DMS 273 (cell line): ENCODE measurements around the gene CCDC88A.
"Not testable (repeated sequence)": the region's sequence is repeated elsewhere in the genome, so short reads cannot be mapped to it uniquely, and the experiment has no call there.

Source experiments
- DNase-seq: peaks from one replicate; lab custom pipeline; 2025; ENCODE audit not compliant: unreplicated experiment; lab: John Stamatoyannopoulos, UW

The CCDC88A gene

DNA sequence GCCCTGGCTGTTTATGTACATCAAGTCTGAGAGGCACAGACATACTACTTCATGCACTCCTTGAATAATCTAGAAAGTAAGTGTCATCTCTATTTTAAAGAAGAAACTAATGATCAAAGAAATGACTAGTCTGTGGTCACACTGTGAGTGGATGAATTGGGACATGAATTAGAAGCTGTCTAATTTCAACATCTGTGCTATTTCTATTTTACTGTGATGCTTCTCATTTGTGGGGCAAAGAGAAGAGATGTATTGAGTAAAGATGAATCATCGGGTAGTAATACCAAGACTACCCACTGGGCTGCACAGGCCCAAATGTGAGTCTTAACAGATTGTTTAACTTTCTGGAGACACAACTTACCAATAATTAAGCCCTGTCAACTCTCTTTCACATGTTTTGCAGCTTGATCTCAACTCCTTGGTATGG lies 108.2 kb downstream of the CCDC88A start:
- peak; percentile 25 for DNase-seq

DNA sequence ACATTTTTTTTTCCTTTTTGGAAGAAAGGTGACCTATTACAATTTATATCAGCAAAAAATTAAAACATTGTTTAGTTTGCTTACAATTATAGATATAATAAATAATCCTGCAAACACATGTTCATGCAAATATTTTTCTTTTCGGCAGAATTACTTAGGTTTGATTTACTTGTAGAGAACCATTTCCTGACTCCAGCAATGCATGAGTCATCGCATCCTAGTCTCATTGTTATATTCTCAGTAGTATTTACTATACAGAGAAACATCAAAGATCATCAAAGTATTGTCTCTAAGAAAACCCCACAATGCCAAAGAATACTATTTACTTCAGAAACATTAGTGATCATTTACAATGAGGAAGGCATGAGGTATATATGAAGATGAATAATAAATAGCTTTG lies 110.2 kb downstream of the CCDC88A start:
- no peak for DNase-seq

DNA sequence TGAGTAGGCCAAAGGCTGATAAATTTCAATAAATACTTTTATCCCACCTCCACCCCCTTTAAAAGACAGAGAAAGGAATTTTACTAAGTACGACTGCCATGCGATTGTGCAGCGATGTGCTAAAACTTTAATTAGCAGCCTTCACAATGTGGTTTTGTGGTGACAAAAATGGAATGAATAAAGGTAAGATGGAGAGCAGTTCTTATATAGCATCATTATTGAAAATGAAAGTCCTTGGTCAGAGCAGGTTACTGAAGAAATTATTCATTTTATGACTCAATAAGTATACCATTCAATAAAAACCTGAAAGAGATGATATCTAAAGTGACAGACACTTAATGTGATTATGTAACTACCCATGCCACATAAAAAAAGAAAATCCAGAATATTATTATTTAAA lies 117.4 kb downstream of the CCDC88A start:
- no peak for DNase-seq

DNA sequence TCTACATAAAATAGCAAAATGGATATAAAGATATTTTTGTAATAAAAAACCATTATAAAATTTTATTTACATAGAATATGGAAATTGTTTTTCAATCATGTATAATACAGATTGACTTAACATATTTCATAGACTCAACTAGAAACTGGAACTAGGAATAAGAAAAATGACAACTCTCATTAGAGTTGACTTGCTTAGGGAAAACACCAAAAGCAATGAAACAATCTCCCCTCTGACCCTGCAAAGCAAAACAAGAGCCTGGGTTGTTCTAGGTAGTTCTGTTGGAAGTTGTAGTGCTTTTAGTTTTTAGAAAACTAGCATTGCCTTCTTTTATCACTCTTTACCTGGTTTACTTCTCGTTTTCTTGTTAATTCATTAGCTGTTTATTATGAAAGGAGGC lies 118.4 kb downstream of the CCDC88A start:
- DNase-seq, result no peak

DNA sequence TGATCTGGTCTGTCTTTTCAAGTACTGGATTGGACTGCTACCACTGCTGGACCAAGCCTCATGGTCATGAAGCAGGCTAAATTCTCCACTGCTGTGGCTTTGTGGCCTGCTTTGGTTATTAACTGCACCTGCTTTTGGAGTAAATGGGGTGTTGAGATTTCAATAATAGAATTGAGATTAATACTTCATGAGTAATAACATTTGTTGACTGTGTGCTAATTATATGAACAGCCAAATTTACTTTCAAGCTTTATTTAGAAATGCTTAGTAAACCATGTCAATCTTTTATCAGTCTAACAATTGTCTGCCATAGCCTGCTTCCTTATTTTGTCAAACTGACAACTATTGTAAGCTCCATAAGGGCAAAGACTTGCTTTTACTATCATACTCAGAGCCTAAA lies 123.3 kb downstream of the CCDC88A start:
- DNase-seq, result no peak

DNA sequence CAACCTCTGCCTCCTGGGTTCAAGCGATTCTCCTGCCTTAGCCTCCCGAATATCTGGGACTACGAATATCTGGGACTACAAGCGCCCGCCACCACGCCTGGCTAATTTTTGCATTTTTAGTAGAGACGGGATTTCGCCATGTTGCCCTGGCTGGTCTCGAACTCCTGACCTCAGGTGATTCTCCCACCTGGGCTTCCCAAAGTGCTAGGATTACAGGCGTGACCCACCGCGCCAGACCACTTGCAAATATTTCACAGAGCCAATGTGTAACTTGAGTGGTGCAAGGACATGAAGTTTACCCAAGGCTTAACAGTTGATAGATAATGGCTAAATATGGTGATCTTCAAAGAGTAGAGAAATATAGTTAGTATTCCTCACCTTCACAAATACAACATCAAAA lies 136.6 kb downstream of the CCDC88A start:
- DNase-seq, result no peak

DNA sequence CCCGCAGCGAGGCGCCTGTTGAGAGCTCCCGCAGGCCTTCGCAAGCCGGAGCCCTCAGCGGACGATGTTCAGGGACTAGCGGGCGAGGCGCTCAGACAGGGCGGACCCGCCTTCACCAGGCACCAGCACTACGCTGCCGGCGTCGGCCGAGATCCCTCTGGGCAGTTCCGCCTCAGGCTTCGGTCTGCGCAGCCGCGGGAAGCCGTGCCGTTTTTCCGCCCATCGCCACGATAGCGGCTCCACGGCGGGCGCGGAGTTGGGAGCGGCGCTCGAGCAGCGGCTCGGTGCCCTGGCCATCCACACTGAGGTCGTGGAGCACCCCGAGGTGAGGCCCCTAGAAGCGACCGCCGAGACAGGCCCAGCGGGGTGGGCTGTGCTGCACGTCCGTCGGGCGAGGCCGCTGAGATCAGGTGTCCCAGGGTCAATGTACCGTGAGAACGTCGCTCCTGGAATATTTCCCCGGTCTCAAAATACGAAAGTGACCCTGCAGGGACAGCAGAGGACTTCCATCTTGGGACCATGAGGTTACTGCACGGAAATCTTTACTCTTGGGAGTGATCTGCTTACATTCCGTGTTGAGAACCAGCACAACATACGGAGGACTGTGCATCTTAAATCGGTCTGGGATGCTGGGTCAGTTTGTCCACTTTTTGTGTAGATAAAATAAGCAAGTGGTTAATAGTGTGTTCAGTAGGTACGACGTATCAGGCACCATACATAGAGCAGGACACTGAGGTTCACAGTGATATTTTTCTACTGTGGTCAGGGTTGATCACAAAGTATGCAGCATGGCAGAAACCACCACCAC lies 137.3 kb downstream of the CCDC88A start:
- peak; percentile 94 for DNase-seq

DNA sequence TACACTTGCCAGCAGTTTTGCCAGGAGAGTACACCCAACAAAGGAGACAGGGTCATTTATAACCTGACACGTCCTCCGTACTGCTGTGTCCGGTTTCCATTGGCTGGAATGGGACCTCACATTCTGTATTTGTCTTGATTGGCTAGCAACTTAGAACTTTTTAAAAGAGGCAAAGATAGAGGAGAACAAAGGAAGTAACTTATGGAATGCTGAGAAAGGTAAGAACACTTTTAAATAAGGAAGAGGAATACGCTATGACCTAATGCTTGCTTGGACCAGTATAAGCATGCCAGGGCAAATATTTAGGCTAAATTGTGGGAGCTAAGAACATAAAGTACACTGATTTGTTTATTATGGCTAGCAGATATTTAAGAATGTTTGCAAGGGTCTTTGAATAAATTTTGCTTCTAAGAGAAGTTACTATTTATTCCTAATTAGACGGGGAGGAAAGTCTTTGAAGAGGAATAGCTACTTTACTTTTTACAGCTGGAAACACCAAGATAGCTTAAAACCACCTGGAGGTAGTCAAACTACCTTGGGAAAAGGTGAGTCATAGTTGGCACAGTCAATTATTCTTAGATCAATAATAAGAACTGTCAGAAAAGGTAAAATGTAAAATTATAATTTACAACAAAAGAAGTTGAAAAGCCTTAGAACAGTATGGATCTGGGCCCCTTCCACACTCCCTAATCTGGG lies 138.7 kb downstream of the CCDC88A start:
- DNase-seq, result not testable (repeated sequence)

DNA sequence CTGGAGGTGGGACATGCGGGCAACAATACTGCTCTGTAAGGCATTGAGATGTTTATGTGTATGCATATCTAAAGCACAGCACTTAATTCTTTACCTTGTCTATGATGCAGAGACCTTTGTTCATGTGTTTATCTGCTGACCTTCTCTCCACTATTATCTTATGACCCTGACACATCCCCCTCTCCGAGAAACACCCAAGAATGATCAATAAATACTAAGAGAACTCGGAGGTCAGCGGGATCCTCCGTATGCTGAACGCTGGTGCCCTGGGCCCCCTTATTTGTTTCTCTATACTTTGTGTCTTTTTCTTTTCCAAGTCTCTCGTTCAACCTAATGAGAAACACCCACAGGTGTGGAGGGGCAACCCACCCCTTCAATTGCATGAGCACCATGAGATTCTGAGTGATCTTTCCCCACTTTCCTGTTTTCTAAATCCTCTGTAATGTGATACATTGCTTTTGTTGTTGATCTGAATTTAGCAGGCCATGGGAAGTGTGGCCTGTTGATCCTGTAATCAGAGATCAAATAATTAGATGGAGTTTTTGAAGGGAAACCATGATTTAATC lies 139.7 kb downstream of the CCDC88A start:
- not testable (repeated sequence) for DNase-seq

DNA sequence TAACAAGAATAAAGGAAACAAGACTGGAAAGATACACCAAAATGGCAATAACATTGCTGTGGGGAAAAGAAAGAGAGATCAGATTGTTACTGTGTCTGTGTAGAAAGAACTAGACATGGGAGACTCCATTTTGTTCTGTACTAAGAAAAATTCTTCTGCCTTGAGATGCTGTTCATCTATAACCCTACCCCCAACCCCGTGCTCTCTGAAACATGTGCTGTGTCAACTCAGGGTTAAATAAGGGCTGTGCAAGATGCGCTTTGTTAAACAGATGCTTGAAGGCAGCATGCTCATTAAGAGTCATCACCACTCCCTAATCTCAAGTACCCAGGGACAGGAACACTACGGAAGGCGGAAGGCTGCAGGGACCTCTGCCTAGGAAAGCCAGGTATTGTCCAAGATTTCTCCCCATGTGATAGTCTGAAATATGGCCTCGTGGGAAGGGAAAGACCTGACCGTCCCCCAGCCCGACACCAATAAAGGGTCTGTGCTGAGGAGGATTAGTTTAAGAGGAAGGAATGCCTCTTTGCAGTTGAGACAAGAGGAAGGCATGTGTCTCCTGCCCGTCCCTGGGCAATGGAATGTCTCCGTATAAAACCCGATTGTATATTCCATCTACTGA lies 140.3 kb downstream of the CCDC88A start:
- DNase-seq, result peak; percentile 41

DNA sequence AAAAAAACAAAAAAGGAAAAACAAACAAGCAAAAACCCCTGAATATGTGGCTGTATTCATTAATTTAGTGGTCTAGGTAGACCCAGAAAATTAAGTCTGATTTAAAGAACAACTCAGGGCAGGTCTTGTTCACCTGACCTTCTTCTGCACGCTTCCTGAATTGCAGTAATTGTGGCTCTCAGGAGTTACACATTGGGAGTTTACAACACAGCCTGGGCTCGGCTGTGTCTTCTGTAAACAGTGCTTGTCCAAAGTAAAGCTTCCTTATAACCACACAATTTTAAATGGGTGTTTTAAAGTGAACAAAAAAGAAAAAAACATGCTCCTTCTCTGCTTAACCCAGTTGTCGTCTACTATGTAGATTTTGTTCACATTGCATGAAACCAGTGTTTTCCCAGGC lies 142.3 kb downstream of the CCDC88A start:
- DNase-seq, result no peak

DNA sequence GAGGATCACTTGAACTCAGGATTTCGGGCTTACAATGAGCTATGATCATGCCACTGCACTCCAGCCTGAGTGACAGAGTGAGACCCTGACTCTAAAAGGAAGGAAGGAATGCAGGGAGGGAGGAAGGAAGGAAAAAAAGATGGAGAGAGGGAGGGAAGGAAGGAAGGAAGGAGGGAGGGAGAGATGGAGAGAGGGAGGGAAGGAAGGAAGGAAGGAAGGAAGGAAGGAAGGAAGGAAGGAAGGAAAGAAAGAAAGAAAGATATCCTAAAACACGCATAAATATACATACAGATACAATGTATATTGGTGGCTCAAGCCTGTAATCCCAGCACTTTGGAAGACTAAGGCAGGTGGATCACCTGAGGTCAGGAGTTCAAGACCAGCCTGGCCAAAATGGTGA lies 145.3 kb downstream of the CCDC88A start:
- DNase-seq, result not testable (repeated sequence)

DNA sequence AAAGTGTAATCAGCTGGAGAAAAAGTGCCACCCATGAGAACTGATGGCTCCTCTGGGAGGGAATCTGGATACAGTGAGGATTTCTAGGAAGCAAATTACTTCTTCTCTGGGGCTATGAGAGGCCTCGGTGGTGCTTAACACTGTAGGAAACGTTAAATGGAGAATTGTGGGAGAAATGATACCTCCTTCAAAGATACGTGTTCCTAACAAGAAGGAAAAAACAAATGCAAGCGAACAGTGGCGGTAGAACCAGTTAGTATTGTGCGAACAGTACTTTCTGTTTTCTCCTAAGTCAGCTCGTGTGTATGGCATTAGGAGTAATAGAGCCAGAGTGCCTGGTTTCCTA lies 150.0 kb downstream of the CCDC88A start:
- peak; percentile 32 for DNase-seq

DNA sequence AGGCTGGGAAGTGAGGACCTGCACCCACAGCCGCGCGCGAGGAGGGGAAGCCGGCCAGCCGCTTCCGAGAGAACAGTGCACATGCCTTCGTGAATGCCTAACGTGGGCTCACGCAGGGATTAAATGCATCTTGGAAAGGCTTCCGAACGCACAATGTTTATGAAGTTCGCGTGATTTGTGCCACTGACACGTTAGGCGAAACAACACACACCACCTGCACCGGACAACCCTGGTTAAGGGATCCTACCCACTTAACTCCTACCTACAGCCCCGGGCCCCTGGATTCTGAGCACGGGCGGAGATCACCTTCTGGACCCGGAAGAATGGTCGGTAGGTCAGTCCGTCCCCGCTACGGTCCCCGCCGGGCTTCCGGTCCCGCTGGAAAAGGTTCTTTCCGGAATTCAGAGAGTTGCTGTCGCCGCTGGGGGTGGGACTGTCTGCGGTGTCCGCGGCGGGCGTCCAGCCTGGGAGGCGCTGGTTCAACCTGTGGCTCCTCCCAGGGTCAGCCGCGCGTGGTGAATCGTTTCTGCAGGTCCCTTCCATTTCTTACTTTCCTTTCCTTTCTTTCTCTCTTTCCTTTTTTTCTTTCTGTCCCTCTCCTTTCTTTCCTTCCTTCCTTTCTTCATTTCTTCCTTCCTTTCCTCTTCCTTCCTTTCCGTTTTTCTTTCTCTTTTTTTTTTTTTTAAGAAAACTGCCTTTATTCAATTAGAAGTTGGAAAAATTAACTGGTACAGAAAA lies 150.6 kb downstream of the CCDC88A start, which contains the start of gene MTIF2:
TSS of gene MTIF2 (minus strand) at position 325 of the 738 bp plus-strand sequence. CDS start 5,373 bp downstream, outside the sequence.
- peak; percentile 97 for DNase-seq

DNA sequence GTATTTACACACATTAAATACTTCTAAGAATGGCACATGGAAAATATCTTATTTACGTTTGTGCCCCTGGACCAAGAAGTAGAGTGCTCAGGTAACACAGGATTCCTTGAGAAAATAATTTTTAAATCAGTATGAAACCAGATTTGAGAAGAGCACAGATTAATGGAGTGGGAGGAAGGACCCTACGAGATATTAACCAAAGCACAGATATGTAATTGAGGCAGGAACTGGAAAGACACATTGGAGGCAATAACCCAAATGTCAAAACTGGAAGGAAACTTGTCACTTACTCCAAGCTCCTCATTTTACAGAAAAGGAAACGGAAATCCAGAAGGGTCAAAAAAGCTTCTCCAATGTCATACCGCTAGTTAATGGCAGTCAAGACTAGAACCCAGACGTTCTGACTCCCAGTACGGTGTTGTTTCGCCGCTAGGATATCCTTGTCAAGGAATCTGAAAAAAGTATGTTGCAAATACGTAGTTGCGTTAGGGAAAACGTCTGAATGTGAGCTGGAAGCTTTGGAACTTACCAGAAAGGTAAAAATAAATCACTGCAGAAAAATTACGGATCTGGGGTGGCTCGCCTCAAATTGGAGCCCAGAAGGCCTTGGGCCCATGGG lies 151.3 kb downstream of the CCDC88A start:
- peak; percentile 53 for DNase-seq

DNA sequence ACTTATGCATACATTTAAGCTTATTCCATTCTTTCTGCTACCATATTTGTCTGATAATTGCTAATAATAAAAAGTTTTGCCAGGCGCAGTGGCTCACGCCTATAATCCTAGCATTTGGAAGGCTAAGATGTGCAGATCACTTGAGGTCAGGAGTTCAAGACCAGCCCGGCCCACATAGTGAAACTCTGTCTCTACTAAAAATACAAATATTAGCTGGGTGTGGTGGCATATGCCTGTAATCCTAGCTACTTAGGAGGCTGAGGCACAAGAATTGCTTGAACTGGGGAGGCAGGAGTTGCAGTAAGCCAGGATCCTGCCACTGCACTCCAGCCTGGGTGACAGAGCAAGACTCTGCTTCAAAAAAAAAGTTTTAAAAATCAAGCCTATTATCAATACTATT lies 160.1 kb downstream of the CCDC88A start:
- not testable (repeated sequence) for DNase-seq

DNA sequence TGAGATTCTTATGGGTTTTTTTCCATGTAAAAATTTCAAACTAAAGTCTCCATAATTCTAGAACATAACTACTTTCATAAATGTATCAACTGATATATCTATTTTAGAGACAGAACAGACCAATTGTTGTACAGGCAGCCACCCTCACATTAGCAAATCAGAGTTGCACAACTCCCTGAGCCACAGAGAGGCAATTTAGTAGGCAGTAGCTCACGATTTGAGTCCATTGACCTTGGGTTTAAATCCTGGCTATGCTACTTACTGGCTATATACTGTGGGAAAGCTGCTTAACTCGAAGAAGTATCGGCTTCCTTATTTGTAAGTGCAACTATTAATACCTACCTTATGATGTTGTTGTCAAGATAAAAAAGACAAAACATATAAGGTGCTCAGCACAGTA lies 166.8 kb downstream of the CCDC88A start:
- no peak for DNase-seq

DNA sequence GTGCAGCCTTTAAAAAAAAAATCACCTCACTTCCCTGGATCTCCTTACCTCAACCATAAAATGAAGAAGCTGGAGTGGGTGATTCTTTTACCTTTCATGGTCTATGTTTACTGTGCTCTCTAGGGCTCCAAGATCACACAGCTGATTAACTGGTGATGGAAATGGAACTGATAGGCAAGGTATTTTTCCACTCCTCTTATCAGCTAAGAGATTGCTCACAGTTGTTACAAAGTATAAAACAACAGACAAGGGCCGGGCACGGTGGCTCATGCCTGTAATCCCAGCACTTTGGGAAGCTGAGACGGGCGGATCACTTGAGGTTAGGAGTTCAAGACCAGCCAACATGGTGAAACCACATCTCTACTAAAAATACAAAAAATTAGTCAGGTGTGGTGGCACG lies 172.6 kb downstream of the CCDC88A start:
- no peak for DNase-seq

DNA sequence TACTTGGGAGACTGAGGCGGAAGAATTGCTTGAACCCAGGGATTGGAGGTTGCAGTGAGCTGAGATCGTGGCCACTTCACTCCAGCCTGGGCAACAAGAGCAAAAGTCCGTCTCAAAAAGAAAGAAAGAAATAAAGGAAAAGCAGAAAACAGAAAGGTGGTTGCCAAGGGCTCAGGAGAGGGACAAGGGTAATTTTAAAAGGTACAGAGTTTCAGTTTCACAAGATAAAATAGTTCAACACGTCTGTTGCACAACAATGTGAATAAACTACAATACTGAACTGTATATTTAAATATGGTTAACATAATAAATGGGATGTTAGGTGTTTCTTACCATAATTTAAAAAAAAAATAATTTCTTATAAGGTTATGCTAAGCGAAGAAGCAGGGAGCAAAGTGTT lies 174.2 kb downstream of the CCDC88A start:
- DNase-seq, result no peak

DNA sequence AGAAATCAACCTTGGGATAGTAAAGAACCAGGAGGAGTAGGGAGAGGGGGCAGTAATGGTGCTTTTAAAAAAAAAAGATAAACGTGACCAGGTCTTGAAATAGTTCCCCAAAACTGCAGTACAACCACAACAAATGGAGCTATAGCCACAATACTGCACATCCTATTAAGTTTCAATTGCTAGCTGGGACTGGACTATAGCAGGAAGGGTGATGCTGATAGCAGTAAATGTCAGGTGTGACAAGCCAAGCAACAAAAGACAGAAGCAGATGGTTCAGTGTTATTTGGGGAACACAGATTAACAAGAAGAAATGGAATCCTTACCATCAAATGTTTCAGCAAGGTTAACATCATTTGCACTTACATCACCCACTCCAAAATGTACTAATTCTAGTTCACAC lies 177.0 kb downstream of the CCDC88A start:
- DNase-seq, result no peak

DNA sequence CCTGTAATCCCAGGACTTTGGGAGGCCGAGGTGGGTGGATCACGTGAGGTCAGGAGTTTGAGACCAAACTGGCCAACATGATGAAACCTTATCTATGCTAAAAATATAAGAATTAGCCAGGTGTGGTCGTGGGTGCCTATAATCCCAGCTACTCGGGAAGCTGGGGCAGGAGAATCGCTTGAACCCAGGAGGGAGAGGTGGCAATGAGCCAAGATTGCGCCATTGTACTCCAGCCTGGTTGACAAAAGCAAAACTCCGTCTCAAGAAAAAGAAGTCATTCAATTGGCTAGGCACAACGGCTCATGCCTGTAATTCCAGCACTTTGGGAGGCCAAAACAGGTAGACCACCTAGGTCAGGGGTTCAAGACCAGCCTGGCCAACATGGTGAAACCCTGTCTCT lies 178.1 kb downstream of the CCDC88A start:
- DNase-seq, result not testable (repeated sequence)
